Heart right ventricle (tissue), 16 donors: Measurements from ENCODE around the gene LHX3. TPM values are rescaled to one million over a fixed set of nuclear protein-coding genes. Genes with fewer than 3 reads are reported as not detected.
A peak's percentile ranks its signal among the peaks of the same experiment; 100 is the strongest.

Source experiments
- ATAC-seq, 8 donors: fragments of 200-7000 bp; cut with Tn5 transposase; one replicate each; pipeline ENCODE4 v1.9.1; 2020; ENCODE audit warnings: mild to moderate bottlenecking in 8 of 8, moderate library complexity in 8 of 8, moderate number of reproducible peaks in 1 of 8
- DNase-seq, 2 donors: peaks; one replicate each; pipeline ENCODE4 v3.0.0-alpha.2; 2020
- H3K27ac ChIP-seq, 10 donors: fragments of 200-600 bp; sonication (generic) in 2 of 10; one replicate each; pipeline versions ENCODE4 v1.5.0 to v1.8.0; 2020 to 2022; ENCODE audit warnings: mild to moderate bottlenecking in 3 of 10
- H3K27me3 ChIP-seq, 7 donors: fragments of 200-600 bp; one replicate each; pipeline ENCODE4 v1.8.0; 2021 to 2022; ENCODE audit warnings: mild to moderate bottlenecking in 2 of 7
- H3K36me3 ChIP-seq, 9 donors: fragments of 200-600 bp; sonication (generic) in 1 of 9; one replicate each; pipeline versions ENCODE4 v1.5.0 to v1.8.0; 2020 to 2022; ENCODE audit warnings: mild to moderate bottlenecking in 2 of 9
- H3K4me1 ChIP-seq, 9 donors: fragments of 200-600 bp; sonication (generic) in 1 of 9; one replicate each; pipeline versions ENCODE4 v1.5.0 to v1.8.0; 2020 to 2022; ENCODE audit warnings: mild to moderate bottlenecking in 4 of 9
- H3K4me3 ChIP-seq, 10 donors: fragments of 200-600 bp; sonication (generic) in 2 of 10; one replicate each; pipeline versions ENCODE4 v1.5.0 to v1.8.0; 2020 to 2022; ENCODE audit warnings: mild to moderate bottlenecking in 7 of 10, moderate library complexity in 2 of 10
- H3K9me3 ChIP-seq, 11 donors: fragments of 200-600 bp in 10 of 11; sonication (generic) in 2 of 11; one replicate each; pipeline versions ENCODE4 v1.5.0 to v1.8.0; 2013 to 2022; ENCODE audit warnings: mild to moderate bottlenecking in 2 of 11, control low read depth in 1 of 11, moderate library complexity in 1 of 11
- WGBS, 2 donors: extraction: QIAGEN DNeasy Blood & Tissue Kit; methylation state at CpG; one replicate each; pipeline ENCODE4 v1.1.7; 2013; ENCODE audit warnings: inconsistent platforms in 1 of 2; 5-methylcytosine and 5-hydroxymethylcytosine counted together
- intact Hi-C, 10 donors: fragments of 100-400 bp; cut with DNase I; formaldehyde crosslinking; loops; one replicate each; pipeline versions ENCODE4 v1.11.1 to v1.14.2; 2022
- polyA plus RNA-seq, 2 donors: library from polyadenylated mRNA; stranded (reverse); fragments of 200-250 nt; gene quantifications; one replicate each; pipeline ENCODE4 v1.2.3, GENCODE V29; 2013
- total RNA-seq, 10 donors: library from RNA; stranded (reverse); fragmentation: NEBNext Ultra II Directional in 3 of 10; extraction: Animal tissue kit (Norgen Biotek cat#: 25700) in 3 of 10; gene quantifications; one replicate each; pipeline versions ENCODE4 v1.2.1 to v1.2.4, GENCODE V29; 2021 to 2023
- TF ChIP-seq, protein P1 (sequence below), 9 donors: fragments of 200-600 bp; sonication (generic) in 2 of 9; IDR thresholded peaks; one replicate each; pipeline versions ENCODE4 v1.5.0 to v1.8.0; 2021 to 2022; ENCODE audit warnings: antibody characterized with exemption in 9 of 9, mild to moderate bottlenecking in 5 of 9, moderate library complexity in 1 of 9
- donor health status: Arrhythmogenic right ventricular cardiomyopathy.
- donor health status: ischemic (EF 13 %, LVEDD 7.1; RV severe dilation, severe dysfunction).
- donor health status: healthy with polysubstance abuse.
- donor health status: DM: no; HTN: yes; CAD: no.
- donor health status: DM: no; HTN: no; CAD: no.
- donor health status: ischemic (EF 25% LVEDD 6.9; RV normal size, moderate dysfunction).
- donor health status: ischemic (EF 25% LVEDD 5.7; RV mildly dilated, moderate dysfunction).
- donor health status: healthy.
- donor health status: DM: yes; HTN: yes; CAD: no.
- donor health status: Ischemic cardiomyopathy.
- donor health status: ischemic (EF 35%, LVEDD 5.7; RV mildly dilated, moderate dysfunction).
- donor health status: nonischemic (EF 11% LVEDD 7.7; RV severe dilation, severe dysfunction).
- donor health status: DM: yes; HTN: yes; CAD: no.
- donor health status: PGD.
- donor health status: ischemic (EF 29% LVEDD 5.4; RV normal size, mild dysfunction).
- donor health status: nonischemic (EF 23%, LVEDD 6.1; RV moderate dilation, normal function).

LHX3 gene
- total and polyA plus RNA-seq, 12 donors, result not detected

DNA sequence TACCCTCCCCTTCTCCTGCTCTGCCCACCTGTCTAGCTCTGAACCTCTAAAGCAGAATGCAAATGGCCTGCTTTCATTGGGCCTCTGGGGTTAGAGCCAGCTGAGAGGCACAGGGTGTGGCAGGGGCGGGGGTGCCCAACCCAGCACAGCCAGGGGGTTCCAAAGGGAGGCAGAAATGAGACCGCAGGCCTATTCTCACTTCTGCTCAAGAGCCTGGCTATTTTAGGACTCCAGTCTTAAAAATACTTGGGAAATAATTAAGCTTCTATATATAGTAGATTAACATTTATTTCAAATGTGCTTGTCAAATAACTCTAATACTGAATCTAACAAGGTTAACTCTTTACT is 35.0 kb upstream of the LHX3 start:
- WGBS, 2 donors, result 44 to 59% methylated on average over 2 of the region's 2 CpGs
- peak; percentile 55 to 87 (median 68) for ATAC-seq

GRCh38 chr9:136239135-136239982 is 34.4 kb upstream of the LHX3 start:
- Histone ChIP-seq H3K9me3 (no peaks in the 10 kb centered on the region), H3K27ac (peak overlapping the region in 8 of 10 donors; percentile 65 to 82 (median 79)), H3K36me3 (peaks cover 0 to 19% (median 0%) of the 10 kb centered on the region in 9 donors), H3K4me1 (peaks cover 5 to 67% (median 45%) of the 10 kb centered on the region in 9 donors), H3K27me3 (no peaks in the 10 kb centered on the region), H3K4me3 (peak overlapping the region in 1 of 10 donors; percentile 2)
- TF ChIP-seq, protein P1, sequence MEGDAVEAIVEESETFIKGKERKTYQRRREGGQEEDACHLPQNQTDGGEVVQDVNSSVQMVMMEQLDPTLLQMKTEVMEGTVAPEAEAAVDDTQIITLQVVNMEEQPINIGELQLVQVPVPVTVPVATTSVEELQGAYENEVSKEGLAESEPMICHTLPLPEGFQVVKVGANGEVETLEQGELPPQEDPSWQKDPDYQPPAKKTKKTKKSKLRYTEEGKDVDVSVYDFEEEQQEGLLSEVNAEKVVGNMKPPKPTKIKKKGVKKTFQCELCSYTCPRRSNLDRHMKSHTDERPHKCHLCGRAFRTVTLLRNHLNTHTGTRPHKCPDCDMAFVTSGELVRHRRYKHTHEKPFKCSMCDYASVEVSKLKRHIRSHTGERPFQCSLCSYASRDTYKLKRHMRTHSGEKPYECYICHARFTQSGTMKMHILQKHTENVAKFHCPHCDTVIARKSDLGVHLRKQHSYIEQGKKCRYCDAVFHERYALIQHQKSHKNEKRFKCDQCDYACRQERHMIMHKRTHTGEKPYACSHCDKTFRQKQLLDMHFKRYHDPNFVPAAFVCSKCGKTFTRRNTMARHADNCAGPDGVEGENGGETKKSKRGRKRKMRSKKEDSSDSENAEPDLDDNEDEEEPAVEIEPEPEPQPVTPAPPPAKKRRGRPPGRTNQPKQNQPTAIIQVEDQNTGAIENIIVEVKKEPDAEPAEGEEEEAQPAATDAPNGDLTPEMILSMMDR (IDR thresholded peaks at IDR 0.05), result no peak
- intact Hi-C loops, result no loop called here
- no peak for DNase-seq
- WGBS, 2 donors, result 56 to 58% methylated on average over 25 of the region's 25 CpGs
- ATAC-seq, result peak; percentile 6 to 67 (median 38)

More for the DNA sequence above, 35.0 kb upstream of the LHX3 start:
- intact Hi-C loops, result loop anchor here in 1 of 10 donors (10.0 kb wide), 1 partner anchor 255 kb away; no protein-coding TSS in a partner anchor
- Histone ChIP-seq H3K27me3 (no peaks in the 10 kb centered on the region), H3K36me3 (peaks cover 0 to 17% (median 0%) of the 10 kb centered on the region in 9 donors), H3K27ac (peak overlapping the region in 8 of 10 donors; percentile 65 to 82 (median 79)), H3K9me3 (no peaks in the 10 kb centered on the region), H3K4me1 (peaks cover 10 to 73% (median 51%) of the 10 kb centered on the region in 9 donors), H3K4me3 (peak overlapping the region in 1 of 10 donors; percentile 2)
- DNase-seq, result no peak
- TF ChIP-seq, protein P1 (IDR thresholded peaks at IDR 0.05), result no peak

- H3K9me3 ChIP-seq, result no peaks in the 10 kb centered on the region
- H3K27ac ChIP-seq, result peak overlapping the region in 4 of 10 donors; percentile 68 to 82 (median 80)
Measured at GRCh38 chr9:136238342-136238732, 33.4 kb upstream of the LHX3 start.

More at GRCh38 chr9:136238342-136238732, 33.4 kb upstream of the LHX3 start:
- TF ChIP-seq, protein P1 (IDR thresholded peaks at IDR 0.05), result no peak
- intact Hi-C loops, result no loop called here
- DNase-seq (no peak), ATAC-seq (no peak)
- H3K36me3 ChIP-seq, result peaks cover 0 to 19% (median 0%) of the 10 kb centered on the region in 9 donors
- WGBS, 2 donors, result 78% methylated on average over 12 of the region's 12 CpGs
- no peaks in the 10 kb centered on the region for H3K27me3 ChIP-seq
- H3K4me3 ChIP-seq, result no peak overlapping the region
- H3K4me1 ChIP-seq, result peaks cover 4 to 57% (median 34%) of the 10 kb centered on the region in 9 donors
